HG03159 (cell line): ENCODE results near the gene CYS1.
"Not testable (repeated sequence)": the region's sequence is repeated elsewhere in the genome, so short reads cannot be mapped to it uniquely, and the experiment has no call there.

Source experiments
- ATAC-seq: cut with Tn5 transposase; IDR thresholded peaks from one replicate; pipeline ENCODE4 v1.9.1; 2021; ENCODE audit warnings: mild to moderate bottlenecking, moderate library complexity; ENCODE audit not compliant: unreplicated experiment

Gene CYS1

GRCh38 chr2:10031886-10032745 lies 48.1 kb downstream of the CYS1 start:
- ATAC-seq = no peak

GRCh38 chr2:10030798-10031197 lies 49.4 kb downstream of the CYS1 start:
- not testable (repeated sequence) for ATAC-seq

- ATAC-seq = no peak
These were observed 49.9 kb downstream of the CYS1 start for GRCh38 chr2:10030311-10030736.

GRCh38 chr2:10029875-10030223 lies 50.4 kb downstream of the CYS1 start:
- no peak for ATAC-seq

- peak; percentile 76 for ATAC-seq
These were observed 51.0 kb downstream of the CYS1 start for GRCh38 chr2:10028988-10029874.

- ATAC-seq = no peak
These were observed 51.7 kb downstream of the CYS1 start for GRCh38 chr2:10028407-10028987.

GRCh38 chr2:10027660-10028330 lies 52.4 kb downstream of the CYS1 start:
- ATAC-seq = no peak

- ATAC-seq = no peak
These were observed 53.2 kb downstream of the CYS1 start for GRCh38 chr2:10026940-10027569.

GRCh38 chr2:10022966-10023662 lies 57.1 kb downstream of the CYS1 start:
- no peak for ATAC-seq

- ATAC-seq = no peak
These were observed 57.8 kb downstream of the CYS1 start for GRCh38 chr2:10022445-10022844.

GRCh38 chr2:10022041-10022421 lies 58.2 kb downstream of the CYS1 start:
- ATAC-seq = no peak

GRCh38 chr2:10019602-10020400 lies 60.4 kb downstream of the CYS1 start:
- no peak for ATAC-seq

GRCh38 chr2:10019174-10019573 lies 61.0 kb downstream of the CYS1 start:
- ATAC-seq = no peak

GRCh38 chr2:10017313-10017941 lies 62.8 kb downstream of the CYS1 start:
- no peak for ATAC-seq

- no peak for ATAC-seq
These were observed 63.4 kb downstream of the CYS1 start for GRCh38 chr2:10016802-10017258.

- no peak for ATAC-seq
These were observed 64.0 kb downstream of the CYS1 start for GRCh38 chr2:10016001-10016801.

GRCh38 chr2:10015376-10015989 lies 64.7 kb downstream of the CYS1 start:
- not testable (repeated sequence) for ATAC-seq
